ENCODE measurements around the gene COX6A2. TPM values are rescaled to one million over a fixed set of nuclear protein-coding genes. Genes with fewer than 3 reads are reported as not detected.

COX6A2 gene
- total RNA-seq, 3 donors from 2014 or later, result not detected

DNA sequence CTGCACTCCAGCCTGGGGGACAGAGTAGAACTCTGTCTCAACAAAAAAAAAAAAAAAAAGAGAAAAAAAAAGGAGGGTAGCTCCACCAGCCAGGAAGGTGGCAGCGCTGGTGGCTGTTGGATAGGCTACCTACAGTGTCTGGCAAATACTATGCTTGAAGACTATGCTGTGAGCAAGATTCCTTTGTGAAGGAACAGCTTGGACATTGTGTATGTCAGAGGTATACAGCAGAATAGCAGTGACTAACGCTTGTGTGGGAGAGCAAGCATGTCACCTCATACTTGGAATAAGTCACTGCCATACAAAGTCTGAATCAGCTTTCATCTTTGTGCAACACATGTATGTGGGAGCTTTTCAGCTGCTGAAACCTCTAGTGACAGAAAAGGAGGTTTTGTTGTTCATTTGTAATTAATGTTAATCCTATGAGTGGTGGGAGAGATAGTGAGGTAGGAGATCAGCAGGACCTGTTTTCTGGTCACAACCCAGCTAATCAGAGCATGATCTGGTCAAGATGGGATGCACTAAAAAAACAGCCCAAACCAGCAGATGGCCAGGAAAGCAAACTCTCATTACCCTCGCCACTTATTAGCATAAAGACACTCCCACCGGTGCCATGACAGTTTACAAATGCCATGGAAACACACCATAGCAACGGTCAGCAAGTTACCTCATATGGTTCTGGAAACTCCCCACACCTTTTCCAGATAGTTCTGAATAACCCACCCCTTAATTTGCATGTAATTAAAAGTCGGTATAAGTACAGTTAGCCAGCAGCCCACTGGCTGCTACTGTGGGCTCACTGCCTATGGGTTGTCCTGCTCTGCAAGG lies 41.8 kb downstream of the COX6A2 start:
- DNase-seq (ENCODE audit: low spot score in 2 of 2), result no peak
- H3K27me3 ChIP-seq, result peaks cover 0 to 6% of the 10 kb centered on the region in 2 donors
- no peaks in the 10 kb centered on the region for H3K36me3 ChIP-seq
- no peak overlapping the region for H3K4me3 ChIP-seq
- TF ChIP-seq POLR2AphosphoS5 (IDR thresholded peaks at IDR 0.05) (no peak), POLR2A (IDR thresholded peaks at IDR 0.05) (no peak)
- TF ChIP-seq, protein P1, sequence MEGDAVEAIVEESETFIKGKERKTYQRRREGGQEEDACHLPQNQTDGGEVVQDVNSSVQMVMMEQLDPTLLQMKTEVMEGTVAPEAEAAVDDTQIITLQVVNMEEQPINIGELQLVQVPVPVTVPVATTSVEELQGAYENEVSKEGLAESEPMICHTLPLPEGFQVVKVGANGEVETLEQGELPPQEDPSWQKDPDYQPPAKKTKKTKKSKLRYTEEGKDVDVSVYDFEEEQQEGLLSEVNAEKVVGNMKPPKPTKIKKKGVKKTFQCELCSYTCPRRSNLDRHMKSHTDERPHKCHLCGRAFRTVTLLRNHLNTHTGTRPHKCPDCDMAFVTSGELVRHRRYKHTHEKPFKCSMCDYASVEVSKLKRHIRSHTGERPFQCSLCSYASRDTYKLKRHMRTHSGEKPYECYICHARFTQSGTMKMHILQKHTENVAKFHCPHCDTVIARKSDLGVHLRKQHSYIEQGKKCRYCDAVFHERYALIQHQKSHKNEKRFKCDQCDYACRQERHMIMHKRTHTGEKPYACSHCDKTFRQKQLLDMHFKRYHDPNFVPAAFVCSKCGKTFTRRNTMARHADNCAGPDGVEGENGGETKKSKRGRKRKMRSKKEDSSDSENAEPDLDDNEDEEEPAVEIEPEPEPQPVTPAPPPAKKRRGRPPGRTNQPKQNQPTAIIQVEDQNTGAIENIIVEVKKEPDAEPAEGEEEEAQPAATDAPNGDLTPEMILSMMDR (IDR thresholded peaks at IDR 0.05), result no peak
- no peak overlapping the region for H3K27ac ChIP-seq
- H3K4me1 ChIP-seq, result no peaks in the 10 kb centered on the region
- no peaks in the 10 kb centered on the region for H3K9me3 ChIP-seq
- intact Hi-C loops (cut with DNase I; ENCODE audit: low total_unique reads), result no loop called here

DNA sequence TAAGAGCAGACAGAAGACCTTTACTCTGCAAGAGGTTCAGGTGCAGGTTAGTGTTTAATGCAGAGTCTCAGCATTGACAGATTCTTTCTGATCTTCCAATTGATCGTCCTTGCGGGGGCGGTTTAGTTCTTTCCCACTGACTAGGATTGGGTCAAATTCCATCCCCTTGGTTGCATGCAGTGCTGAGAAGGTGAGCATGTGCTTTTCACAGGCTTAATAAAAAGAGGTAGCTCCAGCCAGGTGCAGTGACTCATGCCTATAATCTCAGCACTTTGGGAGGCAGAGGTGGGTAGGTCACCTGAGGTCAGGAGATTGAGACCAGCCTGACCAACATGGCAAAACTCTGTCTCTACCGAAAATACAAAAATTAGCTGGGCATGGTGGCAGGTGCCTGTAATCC lies 42.5 kb downstream of the COX6A2 start:
- intact Hi-C loops (cut with DNase I; ENCODE audit: low total_unique reads), result no loop called here
- no peak for DNase-seq (ENCODE audit: low spot score in 2 of 2)
- TF ChIP-seq, protein P1 (IDR thresholded peaks at IDR 0.05), result no peak
- TF ChIP-seq POLR2AphosphoS5 (IDR thresholded peaks at IDR 0.05) (no peak), POLR2A (IDR thresholded peaks at IDR 0.05) (no peak)
- Histone ChIP-seq H3K4me1 (no peaks in the 10 kb centered on the region), H3K4me3 (no peak overlapping the region), H3K36me3 (no peaks in the 10 kb centered on the region), H3K27me3 (peaks cover 0 to 6% of the 10 kb centered on the region in 2 donors), H3K9me3 (no peaks in the 10 kb centered on the region), H3K27ac (no peak overlapping the region)

DNA sequence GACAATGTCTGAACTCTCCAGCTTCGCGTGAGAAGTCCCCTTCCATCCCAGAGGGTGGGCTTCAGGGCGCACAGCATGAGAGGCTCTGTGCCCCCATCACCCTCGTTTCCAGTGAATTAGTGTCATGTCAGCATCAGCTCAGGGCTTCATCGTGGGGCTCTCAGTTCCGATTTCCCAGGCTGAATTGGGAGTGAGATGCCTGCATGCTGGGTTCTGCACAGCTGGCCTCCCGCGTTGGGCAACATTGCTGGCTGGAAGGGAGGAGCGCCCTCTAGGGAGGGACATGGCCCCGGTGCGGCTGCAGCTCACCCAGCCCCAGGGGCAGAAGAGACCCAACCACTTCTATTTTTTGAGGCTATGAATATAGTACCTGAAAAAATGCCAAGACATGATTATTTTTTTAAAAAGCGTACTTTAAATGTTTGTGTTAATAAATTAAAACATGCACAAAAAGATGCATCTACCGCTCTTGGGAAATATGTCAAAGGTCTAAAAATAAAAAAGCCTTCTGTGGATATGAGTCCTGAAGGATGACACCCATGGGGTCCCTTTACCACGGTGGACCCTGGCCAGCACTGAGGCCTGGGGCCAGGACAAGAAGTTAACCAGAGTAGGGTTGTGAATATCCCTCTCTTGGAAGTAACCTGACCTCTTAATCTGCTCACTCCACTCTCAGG lies 45.5 kb downstream of the COX6A2 start:
- intact Hi-C loops (cut with DNase I; ENCODE audit: low total_unique reads), result no loop called here
- Histone ChIP-seq H3K27ac (no peak overlapping the region), H3K4me3 (no peak overlapping the region), H3K36me3 (no peaks in the 10 kb centered on the region), H3K27me3 (peaks cover 0 to 6% of the 10 kb centered on the region in 2 donors), H3K4me1 (no peaks in the 10 kb centered on the region), H3K9me3 (no peaks in the 10 kb centered on the region)
- TF ChIP-seq, protein P1 (IDR thresholded peaks at IDR 0.05), result peak in 2 of 3 donors; percentile 18 to 27
- TF ChIP-seq POLR2AphosphoS5 (IDR thresholded peaks at IDR 0.05) (no peak), POLR2A (IDR thresholded peaks at IDR 0.05) (no peak)
- peak; percentile 33 to 67 for DNase-seq (ENCODE audit: low spot score in 2 of 2)

DNA sequence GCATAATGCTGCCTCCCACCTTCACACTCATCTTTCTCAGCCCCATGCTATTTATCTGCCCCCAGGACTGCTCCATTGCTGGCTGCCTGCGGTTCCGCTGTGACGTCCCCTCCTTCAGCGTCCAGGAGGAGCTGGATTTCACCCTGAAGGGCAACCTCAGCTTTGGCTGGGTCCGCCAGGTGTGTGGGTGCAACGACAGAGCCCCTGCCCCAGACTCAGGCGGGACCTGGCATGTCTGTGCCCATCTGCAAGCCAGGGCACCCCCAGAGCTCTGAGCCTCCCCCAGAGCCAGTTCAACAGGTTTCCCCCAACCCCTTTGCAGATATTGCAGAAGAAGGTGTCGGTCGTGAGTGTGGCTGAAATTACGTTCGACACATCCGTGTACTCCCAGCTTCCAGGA lies 48.0 kb downstream of the COX6A2 start:
- Histone ChIP-seq H3K9me3 (peaks cover 0 to under 1% of the 10 kb centered on the region in 2 donors), H3K36me3 (no peaks in the 10 kb centered on the region), H3K27me3 (peaks cover 0 to 6% of the 10 kb centered on the region in 2 donors)

More for the DNA sequence above, 48.0 kb downstream of the COX6A2 start:
- no peak overlapping the region for H3K4me3 ChIP-seq
- H3K27ac ChIP-seq, result no peak overlapping the region
- TF ChIP-seq POLR2AphosphoS5 (IDR thresholded peaks at IDR 0.05) (no peak), POLR2A (IDR thresholded peaks at IDR 0.05) (no peak)
- TF ChIP-seq, protein P1 (IDR thresholded peaks at IDR 0.05), result no peak
- DNase-seq (ENCODE audit: low spot score in 2 of 2), result no peak
- intact Hi-C loops (cut with DNase I; ENCODE audit: low total_unique reads), result no loop called here
- H3K4me1 ChIP-seq, result no peaks in the 10 kb centered on the region

Other genes starting within 250 kb of the COX6A2 start
- 10 to 100 TPM; 59.0 to 78.3 (median 73.9) TPM for gene FUS, start 248.2 kb downstream of the COX6A2 start, total RNA-seq
- gene PYCARD, start 225.6 kb downstream of the COX6A2 start, total RNA-seq, result 10 to 100 TPM; 32.9 to 50.2 (median 35.7) TPM
- gene TRIM72, start 214.2 kb downstream of the COX6A2 start, total RNA-seq, result under 1 TPM in 2 of 3 donors, not detected in 1; under 0.01 TPM
- not detected for gene PYDC1, start 211.2 kb downstream of the COX6A2 start, total RNA-seq
- gene ITGAM, start 168.4 kb downstream of the COX6A2 start, total RNA-seq, result 10 to 100 TPM in 1 of 3 donors, 1 to 10 TPM in 2; 5.2 to 23.5 (median 8.0) TPM
- gene ITGAX, start 73.2 kb downstream of the COX6A2 start, total RNA-seq, result 10 to 100 TPM in 1 of 3 donors, 1 to 10 TPM in 2; 3.6 to 16.8 (median 5.1) TPM
- under 1 TPM in 2 of 3 donors, not detected in 1; 0.16 to 0.44 TPM for gene ITGAD, start 35.0 kb downstream of the COX6A2 start, total RNA-seq
- 1 to 10 TPM; 1.9 to 3.6 (median 3.1) TPM for gene ZNF843, start 14.4 kb upstream of the COX6A2 start, total RNA-seq
- 1 to 10 TPM; 5.3 to 7.2 (median 6.9) TPM for gene ARMC5, start 31.1 kb upstream of the COX6A2 start, total RNA-seq
- 10 to 100 TPM; 17.4 to 31.8 (median 30.1) TPM for gene TGFB1I1, start 43.8 kb upstream of the COX6A2 start, total RNA-seq
- gene SLC5A2, start 54.8 kb upstream of the COX6A2 start, total RNA-seq, result under 1 TPM in 2 of 3 donors, not detected in 1; 0.44 to 0.98 TPM
- gene RUSF1, start 80.0 kb upstream of the COX6A2 start, total RNA-seq, result 10 to 100 TPM; 44.2 to 75.4 (median 68.2) TPM
- gene AHSP, start 99.5 kb upstream of the COX6A2 start, total RNA-seq, result not detected

All from breast epithelium (tissue), 4 donors.